ENCODE results near the gene DDX50.
"Not testable (repeated sequence)": the region's sequence is repeated elsewhere in the genome, so short reads cannot be mapped to it uniquely, and the experiment has no call there.

The DDX50 gene

GRCh38 chr10:68901105-68901927 lies at the start of gene DDX50:
TSS of gene DDX50 (plus strand) at chr10:68901315. CDS start at chr10:68901385, 70 bp downstream.
- DNase-seq (ENCODE audit: low spot score): peak; percentile 92

DNA sequence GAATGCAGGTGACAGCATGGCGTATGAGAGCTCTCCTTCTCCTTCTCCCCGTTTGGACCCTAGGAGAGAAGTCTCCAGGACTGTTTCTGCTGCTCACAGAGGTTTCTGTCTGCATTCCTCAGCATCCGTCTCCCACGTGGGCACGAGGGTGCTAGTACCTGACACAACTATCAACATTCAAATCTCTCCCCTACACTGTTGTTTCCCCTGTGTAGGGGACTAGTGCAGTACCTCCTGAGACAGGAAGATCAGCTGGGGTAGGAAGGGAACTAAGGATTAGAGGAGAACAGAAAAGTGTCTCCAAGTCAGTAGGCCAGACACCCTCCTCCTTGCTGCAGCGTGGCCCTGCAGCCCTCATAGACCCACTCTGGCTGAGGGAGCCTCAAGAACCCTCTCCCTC lies 44.8 kb upstream of the DDX50 start:
- DNase-seq (ENCODE audit: low spot score): no peak

DNA sequence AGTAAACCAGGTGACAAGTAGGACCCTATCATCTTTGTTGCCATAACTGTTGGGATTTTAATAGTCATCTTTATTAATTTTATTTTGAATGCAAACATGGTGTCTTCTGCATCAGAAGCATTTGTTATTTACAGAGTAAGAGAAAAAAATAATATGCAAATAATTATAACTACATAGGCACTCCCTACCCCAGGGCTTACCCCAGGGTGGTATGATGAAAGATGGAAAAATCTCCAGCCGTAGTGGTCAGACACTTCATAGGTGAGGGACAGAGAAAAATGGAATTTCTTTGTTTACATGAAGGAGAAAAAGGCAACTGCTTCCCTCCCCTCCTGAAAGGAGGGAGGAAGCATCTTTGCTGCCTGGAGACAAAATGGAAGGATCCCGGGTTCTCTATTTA lies 44.1 kb upstream of the DDX50 start:
- DNase-seq (ENCODE audit: low spot score): no peak

GRCh38 chr10:68861253-68861652 lies 39.9 kb upstream of the DDX50 start:
- DNase-seq (ENCODE audit: low spot score): no peak

DNA sequence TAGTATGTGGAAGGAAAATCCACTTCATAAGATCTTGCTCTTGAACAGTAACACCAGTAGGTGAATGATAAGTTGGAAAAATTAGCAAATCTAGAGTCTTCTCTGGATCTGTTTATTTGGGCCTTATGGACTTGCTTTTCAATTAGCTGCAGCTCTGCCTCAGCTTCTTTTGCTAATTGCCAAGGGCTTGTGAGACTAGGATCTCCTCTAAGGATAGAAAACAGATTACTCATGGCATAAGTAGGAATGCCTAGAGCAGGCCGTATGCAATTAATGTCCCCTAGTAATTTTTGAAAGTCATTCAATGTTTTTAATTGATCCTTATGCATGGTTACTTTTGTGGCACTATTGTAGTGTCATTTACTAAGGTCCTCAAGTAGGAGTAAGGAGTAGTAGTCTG lies 36.5 kb upstream of the DDX50 start:
- DNase-seq (ENCODE audit: low spot score): no peak

- not testable (repeated sequence) for DNase-seq (ENCODE audit: low spot score)
Observed at GRCh38 chr10:68868173-68868572, 32.9 kb upstream of the DDX50 start.

DNA sequence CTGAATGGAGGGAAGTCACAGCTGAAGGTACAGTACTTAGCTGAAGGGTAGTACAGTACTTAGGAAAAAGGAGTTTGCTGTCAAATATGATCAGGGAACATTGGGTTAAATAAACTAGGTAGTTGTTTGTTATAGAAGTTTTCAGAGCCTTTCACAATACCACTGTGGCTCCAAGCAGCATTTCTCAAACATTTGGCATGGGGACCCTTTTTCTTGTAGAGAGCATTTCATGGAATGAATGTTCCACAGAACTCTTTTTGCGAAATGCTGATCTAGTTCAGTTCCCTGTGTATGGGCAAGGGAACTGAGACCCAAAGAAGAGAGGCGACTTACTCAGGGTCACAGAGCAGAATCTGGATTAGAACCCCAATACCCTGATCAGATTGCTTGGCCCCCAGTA lies 31.5 kb upstream of the DDX50 start:
- no peak for DNase-seq (ENCODE audit: low spot score)

DNA sequence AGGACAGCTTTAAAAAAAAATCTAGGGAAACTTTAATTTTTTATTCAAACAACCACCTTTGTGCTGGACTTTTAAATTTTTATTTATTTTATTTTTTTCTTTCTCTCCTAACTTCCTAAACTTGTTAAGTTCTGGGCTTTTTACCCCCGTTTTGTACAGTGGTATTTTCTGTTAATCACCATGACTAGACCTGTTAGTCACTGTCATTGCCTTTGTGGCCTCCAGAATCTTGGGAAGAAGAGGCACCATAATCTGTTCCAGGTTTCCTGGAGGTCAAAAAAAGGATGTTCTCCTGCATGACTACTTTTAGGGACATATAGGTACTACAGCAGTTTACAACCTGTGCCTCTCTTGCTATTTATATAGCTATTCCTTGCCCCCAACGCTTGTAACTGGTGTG lies 31.1 kb upstream of the DDX50 start:
- no peak for DNase-seq (ENCODE audit: low spot score)

GRCh38 chr10:68870545-68871104 lies 30.5 kb upstream of the DDX50 start:
- no peak for DNase-seq (ENCODE audit: low spot score)

GRCh38 chr10:68871105-68871711 lies 29.9 kb upstream of the DDX50 start:
- DNase-seq (ENCODE audit: low spot score): peak; percentile 31

GRCh38 chr10:68871731-68872342 lies 29.3 kb upstream of the DDX50 start:
- peak; percentile 43 for DNase-seq (ENCODE audit: low spot score)

DNA sequence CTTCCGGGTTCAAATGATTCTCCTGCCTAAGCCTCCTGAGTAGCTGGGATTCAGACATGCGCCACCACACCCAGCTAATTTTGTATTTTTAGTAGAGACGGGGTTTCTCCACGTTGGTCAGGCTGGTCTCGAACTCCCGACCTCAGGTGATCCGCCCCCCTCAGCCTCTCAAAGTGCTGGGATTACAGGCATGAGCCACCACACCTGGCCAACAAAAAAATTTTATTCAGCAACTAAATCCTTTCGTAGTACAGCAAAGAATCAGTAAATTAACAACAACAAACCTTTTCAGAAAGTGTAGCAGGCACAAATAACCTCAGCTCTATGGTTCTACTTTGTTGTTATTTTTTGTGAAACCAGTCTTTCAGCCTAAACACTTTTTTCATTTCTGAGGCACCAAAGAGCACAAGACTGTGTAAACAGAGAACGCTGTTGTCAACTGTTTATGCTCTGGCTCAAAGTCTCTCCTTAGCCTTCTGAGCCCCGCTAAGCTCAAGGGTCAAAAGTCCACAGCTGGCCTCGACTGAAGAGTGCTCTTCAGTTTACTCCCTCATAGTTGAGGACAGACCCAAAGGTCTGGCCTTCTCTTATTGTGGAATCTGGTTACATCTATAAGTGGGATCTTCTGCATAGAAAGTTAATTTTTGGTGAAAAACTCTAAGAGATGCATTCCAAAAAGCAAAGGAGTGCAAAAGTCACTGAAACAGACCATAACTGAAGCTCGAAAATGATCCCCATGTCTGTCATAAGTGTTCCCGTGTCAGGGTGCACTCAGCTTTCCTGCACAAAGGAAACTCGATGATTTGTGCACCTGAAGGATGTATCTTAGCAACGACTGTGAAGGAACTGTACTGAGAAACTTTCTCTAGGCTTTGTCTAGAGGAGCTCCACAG lies 24.6 kb upstream of the DDX50 start:
- no peak for DNase-seq (ENCODE audit: low spot score)

GRCh38 chr10:68877482-68878110 lies 23.5 kb upstream of the DDX50 start:
- DNase-seq (ENCODE audit: low spot score): no peak

DNA sequence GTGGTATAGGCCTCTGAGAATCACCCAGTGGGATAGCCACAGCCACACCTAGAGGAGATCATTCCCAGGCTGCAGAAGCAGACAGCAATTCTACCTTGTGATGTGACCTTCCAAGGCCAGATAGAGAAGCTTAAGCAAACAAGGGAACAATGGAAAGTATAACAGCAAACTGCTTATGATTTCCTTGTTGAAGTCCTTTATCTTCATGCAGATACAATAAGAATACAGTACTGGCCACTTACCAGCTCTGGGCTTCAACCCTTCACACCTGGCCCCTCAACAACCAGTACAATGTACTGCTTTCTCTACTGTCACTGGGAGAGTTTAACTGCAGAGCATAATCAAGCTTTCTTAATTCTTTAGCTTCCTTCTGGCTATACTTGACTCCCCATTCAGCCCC lies 22.6 kb upstream of the DDX50 start:
- DNase-seq (ENCODE audit: low spot score): no peak

- no peak for DNase-seq (ENCODE audit: low spot score)
Observed at GRCh38 chr10:68879628-68880027, 21.5 kb upstream of the DDX50 start.

DNA sequence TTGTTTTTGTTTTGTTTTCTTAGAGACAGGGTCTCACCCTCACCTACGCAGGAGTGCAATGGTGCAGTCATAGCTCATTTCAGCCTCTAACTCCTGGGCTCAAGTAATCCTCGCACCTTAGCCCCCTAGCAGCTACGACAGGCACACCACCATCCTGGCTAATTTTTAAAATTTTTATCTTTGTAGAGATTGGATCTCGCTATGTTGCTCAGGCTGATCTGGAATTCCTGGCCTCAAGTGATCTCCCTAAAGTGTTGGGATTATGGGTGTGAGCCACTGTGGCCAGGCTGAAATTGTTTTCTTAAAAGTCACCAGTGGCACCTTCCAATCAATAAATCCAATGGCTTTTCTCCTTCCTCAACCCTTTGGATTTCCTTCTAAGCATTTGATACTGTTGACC lies 20.9 kb upstream of the DDX50 start:
- DNase-seq (ENCODE audit: low spot score): no peak

GRCh38 chr10:68895041-68895440 lies 6.1 kb upstream of the DDX50 start:
- DNase-seq (ENCODE audit: low spot score): no peak

DNA sequence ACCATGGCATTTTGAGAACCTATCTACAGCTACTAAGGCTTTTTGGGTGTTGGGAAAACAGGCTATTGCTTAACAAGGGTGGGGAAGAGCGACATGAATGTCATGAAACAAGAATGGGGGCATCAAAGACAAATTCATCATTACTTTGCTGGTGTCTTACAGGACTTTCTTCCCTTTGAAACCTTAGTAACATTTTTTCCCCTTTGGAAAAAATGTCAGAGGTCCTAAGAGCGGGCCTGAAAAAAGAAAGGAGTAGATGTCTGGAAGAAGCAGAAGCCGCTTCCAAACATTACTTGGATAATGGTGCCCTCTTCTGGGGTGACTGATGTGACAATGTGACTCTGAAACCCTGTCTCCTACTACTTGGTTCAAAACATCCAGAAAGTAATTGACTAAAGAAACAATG lies 3.8 kb upstream of the DDX50 start:
- peak; percentile 54 for DNase-seq (ENCODE audit: low spot score)

GRCh38 chr10:68899186-68899745 lies 1.8 kb upstream of the DDX50 start:
- no peak for DNase-seq (ENCODE audit: low spot score)

GRCh38 chr10:68900427-68901104 lies 549 bp upstream of the DDX50 start:
- no peak for DNase-seq (ENCODE audit: low spot score)

- DNase-seq (ENCODE audit: low spot score): no peak
Observed at GRCh38 chr10:68902382-68902781, 1.3 kb downstream of the DDX50 start.
